GM19239 (cell line): ENCODE measurements around the gene ERBIN.

ENCODE experiments used
- DNase-seq: peaks from one replicate; pipeline ENCODE4 v3.0.0; 2011; ENCODE audit warnings: low spot score; ENCODE audit not compliant: insufficient read length
- FAIRE-seq: peaks from 2 replicates; lab custom pipeline; 2011; peaks lifted over from hg19 to GRCh38; lab: Jason Lieb, UNC

Gene ERBIN

DNA sequence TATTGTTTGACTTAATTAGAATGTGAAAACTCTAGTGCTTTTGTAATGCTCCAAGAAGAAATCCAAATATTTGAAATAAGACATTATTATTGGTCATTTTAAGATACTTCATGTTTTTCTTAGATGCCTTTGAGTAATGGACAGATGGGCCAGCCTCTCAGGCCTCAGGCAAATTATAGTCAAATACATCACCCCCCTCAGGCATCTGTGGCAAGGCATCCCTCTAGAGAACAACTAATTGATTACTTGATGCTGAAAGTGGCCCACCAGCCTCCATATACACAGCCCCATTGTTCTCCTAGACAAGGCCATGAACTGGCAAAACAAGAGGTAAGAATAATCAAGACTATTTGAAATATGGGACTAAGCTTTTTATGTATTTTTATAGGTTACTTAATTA lies 148.5 kb downstream of the ERBIN start:
- DNase-seq (no peak), FAIRE-seq (no peak)

DNA sequence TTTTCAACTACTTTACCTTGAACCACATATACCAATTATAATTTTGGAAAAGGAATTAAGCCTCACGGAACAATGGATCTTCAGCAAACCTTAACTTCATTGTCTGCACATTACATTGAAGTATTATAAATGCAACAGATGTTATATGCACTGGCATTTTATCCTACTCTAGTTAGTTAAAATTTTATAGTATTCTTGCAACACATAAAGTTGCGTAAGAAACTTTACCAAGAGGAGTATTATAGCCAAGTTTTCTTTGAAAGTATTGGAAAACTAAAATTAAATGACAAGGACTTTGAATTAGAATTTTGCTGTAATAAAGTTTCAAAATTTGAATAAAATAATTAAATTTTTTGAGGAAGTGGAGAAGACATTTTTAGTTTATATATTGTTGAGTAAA lies 154.3 kb downstream of the ERBIN start:
- FAIRE-seq, result no peak
- DNase-seq, result no peak

DNA sequence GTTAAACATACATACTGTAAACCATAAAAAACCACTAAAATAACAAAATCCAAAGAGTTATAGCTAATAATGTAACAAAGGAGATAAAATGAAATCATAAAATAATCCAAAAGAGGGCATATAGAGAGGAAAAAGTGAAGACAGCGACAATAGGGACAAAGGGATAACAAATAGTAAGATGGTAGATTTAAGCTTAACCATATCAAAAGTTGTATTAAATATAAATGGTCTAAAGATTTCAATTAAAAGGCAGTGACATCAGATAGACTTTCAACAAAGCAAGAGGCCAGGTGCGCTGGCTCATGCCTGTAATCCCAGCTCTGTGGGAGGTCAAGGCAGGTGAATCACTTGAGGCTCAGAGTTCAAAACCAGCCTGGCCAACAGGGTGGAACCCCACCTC lies 163.0 kb downstream of the ERBIN start:
- FAIRE-seq (no peak), DNase-seq (no peak)

DNA sequence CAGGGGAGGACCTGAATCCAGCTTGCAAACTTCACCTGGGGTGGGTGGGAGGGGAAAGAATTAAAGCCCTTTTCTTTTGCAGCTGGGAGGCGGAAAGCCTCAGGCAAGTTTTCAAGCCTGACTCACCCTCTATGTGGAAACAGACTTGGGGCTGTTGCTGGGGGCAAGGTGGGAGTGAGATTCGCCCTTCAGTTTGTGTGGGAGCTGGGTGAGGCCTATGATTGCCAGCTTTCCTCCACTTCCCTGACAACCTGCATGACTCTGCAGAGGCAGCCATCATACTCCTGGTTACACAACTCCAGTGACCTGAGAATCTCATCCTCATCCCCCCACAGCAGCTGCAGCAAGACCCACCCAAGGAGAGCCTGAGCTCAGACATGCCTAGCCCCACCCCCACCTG lies 174.5 kb downstream of the ERBIN start:
- no peak for FAIRE-seq

DNA sequence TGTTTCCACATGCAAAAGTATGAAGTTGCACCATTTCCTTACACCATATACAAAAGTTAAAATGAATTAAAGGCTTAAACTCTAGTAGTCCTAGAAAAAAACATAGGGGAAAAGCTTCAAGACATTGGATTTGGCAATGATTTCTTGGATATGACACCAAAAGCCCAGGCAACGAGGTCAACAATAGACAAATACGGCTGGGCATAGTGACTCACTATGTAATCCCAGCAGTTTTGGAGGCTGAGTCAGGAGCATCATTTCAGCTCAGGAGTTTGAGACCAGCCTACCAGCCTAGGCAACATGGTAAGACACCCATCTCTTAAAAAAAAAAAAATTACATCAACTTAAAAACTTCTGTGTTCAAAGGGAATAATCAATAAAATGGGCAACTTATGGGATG lies 186.8 kb downstream of the ERBIN start:
- FAIRE-seq (no peak), DNase-seq (no peak)

More for the DNA sequence above, 174.5 kb downstream of the ERBIN start:
- DNase-seq, result no peak

DNA sequence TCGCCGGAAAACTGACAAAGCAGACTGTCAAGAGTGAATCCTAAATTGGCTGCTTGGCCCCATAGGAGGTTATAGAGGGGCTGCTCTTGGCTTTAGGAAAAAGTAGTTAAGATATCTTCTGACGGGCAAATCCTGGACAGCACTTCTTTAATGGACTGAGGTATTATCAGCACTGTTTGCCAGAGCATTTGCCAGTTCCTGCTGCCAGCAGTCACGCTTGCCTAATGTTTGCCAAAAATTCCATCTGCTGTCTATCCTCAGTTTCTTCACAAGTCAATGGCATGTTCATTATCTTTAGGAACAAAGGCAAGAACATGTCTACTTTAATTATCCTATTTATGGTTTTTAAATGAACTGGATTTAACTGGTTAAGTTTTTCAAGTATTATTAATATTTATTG lies 191.9 kb downstream of the ERBIN start:
- DNase-seq (no peak), FAIRE-seq (no peak)

DNA sequence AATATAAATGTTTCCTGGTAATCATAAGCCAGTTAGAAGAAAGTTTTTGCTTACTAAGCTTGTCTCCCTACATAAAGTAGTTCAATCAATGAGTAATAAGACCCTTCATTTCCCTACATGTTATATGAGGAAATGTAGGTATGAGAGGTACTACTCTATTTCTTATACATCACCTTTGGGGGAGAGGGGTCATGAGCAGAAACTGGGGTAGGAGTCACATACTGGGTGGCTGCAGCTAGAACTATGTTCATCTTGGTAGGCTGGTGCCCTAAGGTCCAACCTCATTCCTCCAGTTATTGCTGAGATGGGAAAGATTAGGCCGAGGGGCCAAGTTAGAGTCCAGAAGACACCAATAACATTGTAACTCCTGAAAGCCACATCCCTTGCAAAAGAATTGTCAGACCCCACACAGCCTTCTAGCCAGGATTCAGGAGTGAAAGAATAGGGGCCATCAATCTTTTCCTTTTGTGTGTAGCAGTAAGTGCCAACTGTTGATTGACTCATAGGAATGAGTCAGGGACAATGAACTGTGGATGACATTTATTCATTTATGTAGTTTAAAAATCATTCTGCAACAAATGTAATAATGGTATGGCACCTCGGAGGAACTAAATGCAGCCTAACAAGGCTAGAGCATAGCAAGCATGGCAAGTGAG lies 196.1 kb downstream of the ERBIN start:
- DNase-seq, result no peak
- no peak for FAIRE-seq

DNA sequence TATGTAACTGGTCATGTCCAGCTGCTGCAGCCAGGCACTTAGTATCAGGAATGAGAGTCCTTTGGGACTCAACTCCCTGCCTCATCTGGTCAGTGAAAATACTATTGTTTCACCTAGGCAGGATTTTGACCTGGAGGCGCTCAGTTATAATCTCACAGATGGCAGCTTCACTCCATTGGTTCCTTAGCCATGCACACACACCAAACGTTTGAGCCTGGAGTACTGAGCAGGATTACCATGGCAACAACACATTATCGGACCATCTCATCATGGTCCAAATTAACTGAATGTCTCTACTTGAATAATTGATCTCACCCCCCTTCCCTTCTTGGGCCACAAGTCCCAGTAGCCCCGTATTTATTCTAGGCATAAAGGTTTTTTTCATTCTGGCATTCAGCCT lies 202.8 kb downstream of the ERBIN start:
- FAIRE-seq, result no peak
- DNase-seq, result no peak

DNA sequence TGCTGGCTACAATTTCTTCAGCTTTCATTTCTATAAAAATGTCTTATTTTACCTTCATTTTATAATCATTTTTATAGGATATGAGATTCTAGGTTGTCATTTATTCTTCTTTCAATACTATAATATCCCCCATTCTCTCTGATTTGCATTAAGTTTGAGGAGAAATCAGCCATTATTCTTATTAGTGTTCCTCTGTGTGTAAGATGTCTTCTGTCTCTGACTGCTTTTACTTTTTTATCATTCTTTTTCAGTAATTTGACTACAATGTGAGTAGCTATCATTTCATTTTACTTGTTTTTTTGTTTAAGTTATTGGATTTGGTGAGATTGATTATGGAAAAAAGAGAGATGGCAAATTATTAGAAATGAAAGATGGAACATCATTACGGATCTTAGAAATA lies 204.1 kb downstream of the ERBIN start:
- DNase-seq (no peak), FAIRE-seq (no peak)
